GM18498 (cell line): ENCODE measurements around the gene TAS2R4.
"Not testable (repeated sequence)": the region's sequence is repeated elsewhere in the genome, so short reads cannot be mapped to it uniquely, and the experiment has no call there.

ENCODE experiments used
- ATAC-seq: cut with Tn5 transposase; IDR thresholded peaks from one replicate; pipeline ENCODE4 v1.9.1; 2021; ENCODE audit warnings: mild to moderate bottlenecking, moderate library complexity; ENCODE audit not compliant: unreplicated experiment

Gene TAS2R4

DNA sequence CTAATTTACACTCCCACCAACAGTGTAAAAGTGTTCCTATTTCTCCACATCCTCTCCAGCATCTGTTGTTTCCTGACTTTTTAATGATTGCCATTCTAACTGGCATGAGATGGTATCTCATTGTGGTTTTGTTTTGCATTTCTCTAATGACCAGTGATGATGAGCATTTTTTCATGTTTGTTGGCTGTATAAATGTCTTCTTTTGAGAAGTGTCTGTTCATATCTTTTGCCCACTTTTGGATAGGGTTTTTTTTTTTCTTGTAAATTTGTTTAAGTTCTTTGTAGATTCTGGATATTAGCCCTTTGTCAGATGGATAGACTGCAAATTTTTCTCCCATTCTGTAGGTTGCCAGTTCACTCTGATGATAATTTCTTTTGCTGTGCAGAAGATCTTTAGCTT, 46.0 kb downstream of the TAS2R4 start:
- ATAC-seq: not testable (repeated sequence)
